BJ (cell line): ENCODE data around the gene MAP2K7. TPM values are rescaled to one million over a fixed set of nuclear protein-coding genes. Genes with fewer than 3 reads are reported as not detected.

Source experiments
- CTCF ChIA-PET: fragments of 350-600 bp; formaldehyde crosslinking; extraction: SDS; loops from one replicate; lab custom pipeline; 2021; ENCODE audit warnings: antibody characterized with exemption, inconsistent platforms; lab: Yijun Ruan, JAX
- POLR2A ChIA-PET: fragments of 300-600 bp; sonication (Branson Sonifier 250); formaldehyde crosslinking; extraction: SDS; loops from one replicate; lab custom pipeline; 2021; ENCODE audit warnings: antibody characterized with exemption; lab: Charles Lee
- DNase-seq: peaks from one replicate; pipeline ENCODE4 v3.0.0-alpha.2; 2011; ENCODE audit warnings: low read depth
- H3K27me3 ChIP-seq: 2 replicates; pipeline ENCODE4 v1.6.0; 2011; ENCODE audit warnings: low read length; ENCODE audit not compliant: control insufficient read depth, insufficient read depth
- H3K36me3 ChIP-seq: 2 replicates; pipeline ENCODE4 v1.5.1; 2011; ENCODE audit warnings: low read length; ENCODE audit not compliant: control insufficient read depth, insufficient read depth
- H3K4me3 ChIP-seq: 2 replicates; pipeline ENCODE4 v1.5.1; 2011; ENCODE audit warnings: low read depth, mild to moderate bottlenecking, control low read depth, low read length
- CTCF ChIP-seq: IDR thresholded peaks from 2 replicates; pipeline ENCODE4 v1.5.1; 2011; ENCODE audit warnings: low read depth, mild to moderate bottlenecking, control low read depth, inconsistent platforms, low read length, moderate library complexity; ENCODE audit not compliant: insufficient read depth
- polyA plus RNA-seq: library from polyadenylated mRNA; depleted of rRNA; stranded (reverse); fragments of >200 nt; gene quantifications from 2 replicates; pipeline ENCODE4 v1.2.3, GENCODE V29; 2011

Gene MAP2K7
- polyA plus RNA-seq, 1 experiment, result 8.0 TPM

DNA sequence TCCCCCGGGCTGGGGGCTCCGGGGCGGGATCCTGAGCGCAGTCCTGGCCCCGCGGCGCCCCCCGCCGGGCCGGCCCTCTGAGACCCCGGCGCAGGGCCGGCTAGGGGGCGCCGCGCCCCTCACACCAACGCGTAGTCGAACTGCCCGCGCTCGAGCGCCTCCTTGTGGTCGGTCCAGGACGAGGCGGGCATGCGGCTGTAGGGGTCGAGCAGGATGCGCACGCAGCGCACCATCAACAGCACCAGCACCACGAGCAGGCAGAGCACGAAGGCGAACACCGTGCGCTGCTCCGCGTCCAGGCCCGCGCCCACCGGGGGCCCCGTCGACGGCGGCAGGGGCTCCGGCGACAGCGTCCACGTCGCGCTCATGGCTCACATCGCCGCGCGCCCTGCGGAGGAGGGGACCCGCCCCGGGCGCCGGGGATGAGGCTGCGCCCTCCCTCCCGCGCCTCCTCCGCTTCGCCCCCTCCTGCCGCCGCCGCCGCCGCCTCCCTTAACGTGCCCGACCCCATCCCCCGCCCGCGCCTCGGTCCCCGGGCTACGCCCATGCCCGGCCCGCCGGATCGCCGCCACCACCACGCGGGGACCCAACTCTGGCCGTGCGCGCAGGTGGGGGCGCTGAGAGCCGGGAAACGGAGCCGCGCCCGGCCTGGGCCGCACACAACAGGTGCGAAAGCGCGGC is 21.6 kb downstream of the MAP2K7 start:
- Histone ChIP-seq H3K36me3 (peaks cover 12% of the 10 kb centered on the region), H3K27me3 (no peaks in the 10 kb centered on the region), H3K4me3 (peak overlapping the region; percentile 41)
- peak; percentile 78 for TF ChIP-seq CTCF
- no peak for DNase-seq
- POLR2A ChIA-PET, result no interaction called here
- CTCF ChIA-PET, result interaction anchor here (2.4 kb wide), 1 partner anchor 11 kb away, joined by 5 read pairs; no protein-coding TSS in a partner anchor

- ChIA-PET CTCF (interaction anchor here (1.4 to 2.4 kb wide), 4 partner anchors 8 to 73 kb away, joined by 5 to 6 read pairs (median 6); no protein-coding TSS in a partner anchor), POLR2A (no interaction called here)
- Histone ChIP-seq H3K4me3 (peak within 1 kb of the TSS; percentile 41), H3K36me3 (peaks cover 16% of the 10 kb centered on the region), H3K27me3 (no peaks in the 10 kb centered on the region)
- TF ChIP-seq CTCF, result peak; percentile 12; the same call in 1 of the 2 replicates
- no peak for DNase-seq
These were observed 22.5 kb downstream of the MAP2K7 start, which contains the start of gene CTXN1 for GRCh38 chr19:7926021-7926726. Gene CTXN1, minus strand, starts transcription at chr19:7926135. Its CDS starts 597 bp downstream, at chr19:7925538.

DNA sequence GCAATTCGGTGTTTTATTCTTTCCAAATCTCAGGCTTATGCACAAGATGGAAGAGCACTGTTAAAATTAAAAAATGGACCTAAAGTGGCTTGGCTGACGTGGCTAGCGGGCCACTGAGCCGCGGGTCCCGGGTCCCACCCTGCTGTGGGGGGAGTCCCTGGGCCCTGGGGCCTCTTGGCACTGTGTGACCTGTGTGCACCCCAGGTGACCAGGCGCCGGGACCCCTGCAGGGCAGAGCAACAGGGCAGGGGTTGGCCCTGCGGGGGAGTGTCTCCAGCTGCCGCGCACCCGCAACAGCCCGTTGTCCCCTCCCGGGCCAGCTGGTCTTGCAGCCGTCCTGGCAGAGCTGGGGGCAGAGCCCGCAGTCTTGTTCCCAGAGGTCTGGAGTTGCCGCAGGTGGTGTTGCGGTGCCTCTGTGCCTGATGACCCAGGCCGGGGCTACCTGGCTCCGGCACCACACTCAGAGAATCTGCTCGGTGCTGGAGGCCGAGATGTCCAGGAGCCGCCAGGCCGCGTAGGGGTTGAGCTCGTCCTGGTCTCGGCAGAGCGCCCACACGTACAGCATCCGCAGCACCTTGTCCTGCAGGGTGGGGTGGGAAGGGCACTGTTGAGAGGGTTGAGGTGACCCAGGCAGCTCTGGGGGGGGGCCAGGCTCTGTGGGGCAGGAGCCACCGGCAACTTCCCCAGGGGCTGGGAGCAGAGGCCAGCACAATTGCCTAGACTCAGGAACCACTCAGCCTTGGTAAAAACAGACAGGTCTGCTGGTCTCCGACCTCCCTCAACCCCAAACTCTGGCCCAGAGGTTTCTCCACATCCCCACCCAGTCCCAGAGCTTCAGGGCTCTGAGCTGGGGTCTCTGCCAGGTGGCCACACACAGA is 23.3 kb downstream of the MAP2K7 start:
- H3K27me3 ChIP-seq, result no peaks in the 10 kb centered on the region
- CTCF ChIA-PET, result interaction anchor here (1.4 to 2.4 kb wide), 4 partner anchors 9 to 74 kb away, joined by 5 to 6 read pairs (median 6); no protein-coding TSS in a partner anchor

GRCh38 chr19:7927605-7928333 is 24.1 kb downstream of the MAP2K7 start:
- no peak for DNase-seq
- ChIA-PET CTCF (interaction anchor here (1.4 to 4.5 kb wide), 4 partner anchors 8 to 75 kb away, joined by 5 to 34 read pairs (median 6); partner anchors contain the start of gene TIMM44), POLR2A (no interaction called here)
- no peaks in the 10 kb centered on the region for H3K27me3 ChIP-seq
- peaks cover 22% of the 10 kb centered on the region for H3K36me3 ChIP-seq
- TF ChIP-seq CTCF, result no peak
- H3K4me3 ChIP-seq, result no peak overlapping the region

More for the DNA sequence above, 23.3 kb downstream of the MAP2K7 start:
- no peak for TF ChIP-seq CTCF
- peaks cover 21% of the 10 kb centered on the region for H3K36me3 ChIP-seq
- H3K4me3 ChIP-seq, result no peak overlapping the region
- POLR2A ChIA-PET, result no interaction called here
- DNase-seq, result no peak
